Medulla oblongata (tissue), 1 donor: ENCODE measurements around the gene LUC7L.
"Not testable (repeated sequence)": the region's sequence is repeated elsewhere in the genome, so short reads cannot be mapped to it uniquely, and the experiment has no call there.

ENCODE experiments used
- DNase-seq: peaks from one replicate; pipeline ENCODE4 v3.0.0-alpha.2; 2015; ENCODE audit errors: extremely low spot score

Gene LUC7L

DNA sequence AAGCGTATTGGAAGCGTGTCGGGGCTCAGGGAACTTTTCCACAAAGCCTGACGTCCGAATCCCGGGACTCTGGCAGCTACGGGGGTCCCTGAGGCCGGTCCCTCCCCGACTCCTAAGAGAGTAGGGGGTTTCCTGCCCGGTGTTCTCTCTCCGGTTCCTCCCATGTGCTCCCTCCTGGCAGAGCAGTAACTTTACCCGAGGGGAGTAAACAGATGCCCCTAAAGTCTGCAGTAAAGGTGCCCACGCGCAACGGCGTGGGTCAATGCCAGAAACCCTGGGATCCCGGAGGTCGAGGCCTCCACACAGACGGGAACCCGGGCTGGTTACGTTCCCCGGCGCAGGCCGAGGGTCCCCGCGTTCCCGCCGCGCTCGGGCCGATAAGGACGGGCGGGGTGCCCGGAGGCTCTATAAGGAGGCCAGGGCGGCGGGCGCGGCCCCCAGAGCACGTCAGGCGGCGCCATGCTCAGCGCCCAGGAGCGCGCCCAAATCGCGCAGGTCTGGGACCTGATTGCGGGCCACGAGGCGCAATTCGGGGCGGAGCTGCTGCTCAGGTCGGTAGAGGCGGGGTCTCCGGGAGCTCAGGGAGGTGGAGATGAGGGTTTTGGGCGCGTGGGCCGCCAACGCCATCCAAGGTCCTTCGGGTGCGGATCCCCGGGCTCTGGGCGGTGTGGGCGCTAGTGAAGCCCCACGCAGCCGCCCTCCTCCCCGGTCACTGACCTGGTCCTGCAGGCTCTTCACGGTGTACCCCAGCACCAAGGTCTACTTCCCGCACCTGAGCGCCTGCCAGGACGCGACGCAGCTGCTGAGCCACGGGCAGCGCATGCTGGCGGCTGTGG lies 63.5 kb downstream of the LUC7L start, which contains the start of gene HBM:
Gene HBM (plus strand): TSS at position 440 of the 836 bp plus-strand sequence. CDS start 20 bp downstream, at position 460.
- DNase-seq, result no peak

DNA sequence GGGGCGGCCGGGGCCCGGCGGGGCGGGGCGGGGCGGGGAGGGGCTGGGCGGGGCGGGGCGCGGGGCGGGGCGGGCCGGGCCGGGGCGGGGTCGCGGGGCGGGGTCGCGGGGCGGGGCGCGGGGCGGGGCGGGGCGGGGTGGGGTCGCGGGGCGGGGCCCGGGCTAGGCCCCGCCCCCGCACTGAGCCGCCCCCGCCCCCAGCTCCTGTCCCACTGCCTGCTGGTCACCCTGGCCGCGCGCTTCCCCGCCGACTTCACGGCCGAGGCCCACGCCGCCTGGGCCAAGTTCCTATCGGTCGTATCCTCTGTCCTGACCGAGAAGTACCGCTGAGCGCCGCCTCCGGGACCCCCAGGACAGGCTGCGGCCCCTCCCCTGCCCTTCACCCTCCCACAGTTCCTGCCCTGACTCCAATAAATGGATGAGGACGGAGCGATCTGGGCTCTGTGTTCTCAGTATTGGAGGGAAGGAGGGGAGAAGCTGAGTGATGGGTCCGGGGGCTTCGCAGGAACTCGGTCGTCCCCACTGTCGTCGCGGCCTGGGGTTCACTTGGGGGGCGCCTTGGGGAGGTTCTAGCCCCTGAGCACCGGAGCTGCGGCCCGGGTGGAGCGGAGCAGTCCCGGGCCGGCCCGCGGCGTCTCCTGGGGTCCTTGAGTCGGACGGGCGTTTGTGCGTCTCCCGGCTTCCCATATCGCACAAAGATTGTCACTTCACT lies 64.3 kb downstream of the LUC7L start:
- no peak for DNase-seq

DNA sequence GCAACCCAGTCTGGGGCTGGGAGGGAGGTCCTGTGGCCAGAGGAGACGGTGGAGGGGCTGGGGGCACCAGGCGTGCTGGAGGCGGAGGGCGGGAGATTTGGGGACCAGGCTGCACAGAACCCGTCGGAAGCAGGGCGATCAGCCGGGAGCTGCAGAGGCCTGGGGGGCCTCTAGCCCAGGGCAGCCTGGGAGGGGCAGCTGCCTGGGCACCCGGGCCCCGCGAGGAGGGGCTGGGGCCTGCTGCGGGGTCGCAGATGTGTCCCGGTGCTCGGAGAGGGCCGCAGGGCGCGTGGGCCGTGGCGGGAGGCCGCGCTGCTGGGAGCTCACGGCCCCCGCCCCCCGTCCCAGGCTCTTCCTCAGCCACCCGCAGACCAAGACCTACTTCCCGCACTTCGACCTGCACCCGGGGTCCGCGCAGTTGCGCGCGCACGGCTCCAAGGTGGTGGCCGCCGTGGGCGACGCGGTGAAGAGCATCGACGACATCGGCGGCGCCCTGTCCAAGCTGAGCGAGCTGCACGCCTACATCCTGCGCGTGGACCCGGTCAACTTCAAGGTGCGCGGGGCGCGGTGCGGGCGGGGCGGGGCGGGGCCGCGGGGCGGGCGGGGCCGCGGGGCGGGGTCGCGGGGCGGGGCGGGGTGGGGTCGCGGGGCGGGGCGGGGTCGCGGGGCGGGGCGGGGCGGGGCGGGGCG lies 65.0 kb downstream of the LUC7L start:
- not testable (repeated sequence) for DNase-seq

GRCh38 chr16:163696-164095 lies 65.6 kb downstream of the LUC7L start:
- not testable (repeated sequence) for DNase-seq

DNA sequence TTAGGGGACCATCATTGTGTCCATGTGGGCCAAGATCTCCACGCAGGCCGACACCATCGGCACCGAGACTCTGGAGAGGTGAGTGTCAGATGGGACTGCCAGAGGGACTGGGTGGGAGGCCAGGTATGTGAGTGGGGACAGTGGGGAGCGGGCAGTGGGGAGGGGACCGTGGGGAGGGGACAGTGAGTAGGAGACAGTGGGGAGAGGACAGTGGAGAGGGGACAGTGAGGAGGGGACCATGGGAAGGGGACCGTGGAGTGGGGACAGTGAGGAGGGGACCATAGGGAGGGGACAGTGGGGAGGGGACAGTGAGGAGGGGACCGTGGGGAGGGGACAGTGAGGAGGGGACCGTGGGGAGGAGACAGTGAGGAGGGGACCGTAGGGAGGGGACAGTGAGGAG lies 66.1 kb downstream of the LUC7L start:
- not testable (repeated sequence) for DNase-seq

- DNase-seq, result no peak
Observed at GRCh38 chr16:162271-162991, 66.8 kb downstream of the LUC7L start.

GRCh38 chr16:160691-161190 lies 68.5 kb downstream of the LUC7L start:
- no peak for DNase-seq

GRCh38 chr16:160242-160641 lies 69.0 kb downstream of the LUC7L start:
- not testable (repeated sequence) for DNase-seq

- DNase-seq, result no peak
Observed at GRCh38 chr16:159136-159849, 70.0 kb downstream of the LUC7L start.

DNA sequence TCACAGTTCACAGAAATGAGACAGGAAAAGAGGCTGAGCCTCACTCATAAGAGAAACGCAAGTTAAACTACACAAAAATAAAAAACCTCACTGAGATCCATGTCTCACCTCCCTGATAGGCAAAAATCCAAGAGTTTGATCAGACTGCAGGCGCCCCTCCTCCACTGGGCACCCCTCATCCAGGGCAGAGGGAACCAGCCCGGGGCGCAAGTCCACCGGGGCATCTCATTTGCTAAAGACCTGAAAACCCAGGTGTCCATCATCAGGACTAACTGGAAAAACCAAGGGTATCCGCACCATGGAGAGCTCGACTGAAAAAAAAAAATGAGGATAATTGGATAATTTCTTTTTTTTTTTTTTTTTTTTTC lies 74.2 kb downstream of the LUC7L start:
- DNase-seq, result no peak

- DNase-seq, result no peak
Observed at GRCh38 chr16:154217-155030, 74.8 kb downstream of the LUC7L start.

- not testable (repeated sequence) for DNase-seq
Observed at GRCh38 chr16:153550-154216, 75.6 kb downstream of the LUC7L start.

- DNase-seq, result not testable (repeated sequence)
Observed at GRCh38 chr16:153129-153521, 76.1 kb downstream of the LUC7L start.

GRCh38 chr16:152141-153128 lies 76.8 kb downstream of the LUC7L start, which contains the start of gene HBZ:
Gene HBZ (plus strand): TSS chr16:152644. CDS start chr16:152910, 266 bp downstream.
- no peak for DNase-seq

DNA sequence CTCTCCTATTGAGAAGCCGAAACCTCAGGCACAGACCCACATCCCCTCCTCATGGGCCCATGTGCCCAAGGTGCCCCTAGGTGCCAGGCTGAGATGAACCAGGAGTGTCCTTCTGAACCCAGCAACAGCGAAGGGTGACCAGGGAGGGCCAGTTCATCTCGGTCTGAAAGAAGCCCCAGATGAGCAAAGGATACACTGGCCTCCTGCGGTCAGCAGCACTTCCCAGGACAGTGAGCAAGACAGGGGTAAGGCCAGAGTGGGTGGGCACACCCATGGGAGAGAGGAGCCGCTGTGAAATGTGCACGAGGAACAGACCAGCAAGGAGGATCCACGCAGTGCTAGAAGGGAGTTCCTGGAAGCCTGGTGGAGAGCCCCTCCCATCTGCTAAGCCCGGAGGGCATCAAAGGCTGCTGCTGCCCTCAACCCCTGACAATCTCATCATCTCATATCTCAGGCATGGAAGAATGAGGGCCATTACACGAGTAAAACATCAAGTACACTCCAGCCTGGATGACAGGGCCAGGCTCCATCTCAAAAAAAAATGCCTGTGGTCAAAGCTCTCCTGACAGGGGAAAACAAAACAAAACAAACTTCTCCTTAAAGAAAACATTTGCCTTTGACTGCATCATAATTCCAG lies 80.1 kb downstream of the LUC7L start:
- no peak for DNase-seq

DNA sequence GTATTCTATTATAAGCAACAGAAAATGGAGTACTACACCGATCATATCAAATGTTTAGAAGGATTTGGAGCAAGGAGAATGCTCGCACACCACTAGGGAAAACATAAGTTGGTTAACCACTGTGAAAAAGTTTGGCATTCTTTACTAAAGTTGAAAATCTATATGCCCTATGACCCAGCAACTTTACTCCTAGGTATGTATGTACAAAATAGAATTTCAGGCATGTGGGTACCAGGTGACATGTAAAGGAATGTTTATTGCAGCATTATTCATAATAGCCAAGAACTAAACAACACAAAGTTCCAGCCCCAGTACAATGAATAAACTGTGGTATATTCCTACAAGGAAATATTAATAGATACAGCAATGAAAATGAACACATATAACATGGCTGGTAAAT lies 82.6 kb downstream of the LUC7L start:
- DNase-seq, result no peak

- DNase-seq, result no peak
Observed at GRCh38 chr16:144797-145252, 84.4 kb downstream of the LUC7L start.
